Stimulated activated CD4-positive, alpha-beta T cell treated with anti-CD3 and anti-CD28 coated beads, Interleukin-15, amount 100 ng/mL, for 48 hours (primary cell): ENCODE results near the gene TGM5.
"Not testable (repeated sequence)": the region's sequence is repeated elsewhere in the genome, so short reads cannot be mapped to it uniquely, and the experiment has no call there.

ENCODE experiments used
- DNase-seq, 2 donors: peaks; one replicate each; pipeline ENCODE4 v3.0.0-alpha.2; 2020; ENCODE audit warnings: low read depth in 2 of 2

Gene TGM5

DNA sequence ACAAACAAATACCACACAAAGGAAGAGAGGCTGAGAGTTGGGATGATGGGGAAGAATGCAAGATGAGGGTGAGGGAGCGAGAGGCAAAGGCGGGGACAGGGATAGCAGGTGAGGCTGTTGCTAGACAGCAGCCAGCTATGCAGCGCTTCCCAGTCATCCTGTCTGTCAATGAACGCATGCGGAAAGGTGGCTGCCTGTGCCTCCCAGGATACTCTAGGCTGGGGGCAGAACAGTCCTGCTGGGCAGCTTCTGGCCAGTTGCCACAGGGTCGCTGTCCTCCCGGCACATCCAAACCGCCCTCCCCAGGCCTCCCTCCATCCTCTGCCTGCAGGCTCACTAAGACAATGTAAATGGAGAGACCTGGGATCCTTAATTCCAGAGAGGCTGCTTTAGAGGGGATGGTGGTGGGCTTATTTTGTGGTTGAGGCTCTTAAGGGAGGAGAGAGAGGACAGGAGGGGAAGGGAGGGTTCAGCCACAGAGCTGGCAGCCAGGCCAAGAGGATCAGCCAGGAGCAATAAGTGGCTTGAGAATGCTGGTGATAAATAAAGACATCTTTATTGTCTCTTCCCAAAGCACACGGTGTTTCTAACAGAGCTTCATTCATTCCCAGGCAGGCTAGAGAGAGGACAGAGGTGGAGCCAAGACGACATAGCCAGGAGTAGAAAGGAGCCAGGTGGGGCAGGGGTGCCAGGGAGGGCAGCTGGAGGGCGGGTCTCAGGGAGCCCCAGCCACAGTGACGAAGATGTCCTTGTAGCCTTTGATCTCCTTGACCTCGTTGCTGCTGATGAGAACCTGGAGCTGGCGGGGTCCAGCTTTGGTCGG lies 9.2 kb upstream of the TGM5 start:
- no peak for DNase-seq

DNA sequence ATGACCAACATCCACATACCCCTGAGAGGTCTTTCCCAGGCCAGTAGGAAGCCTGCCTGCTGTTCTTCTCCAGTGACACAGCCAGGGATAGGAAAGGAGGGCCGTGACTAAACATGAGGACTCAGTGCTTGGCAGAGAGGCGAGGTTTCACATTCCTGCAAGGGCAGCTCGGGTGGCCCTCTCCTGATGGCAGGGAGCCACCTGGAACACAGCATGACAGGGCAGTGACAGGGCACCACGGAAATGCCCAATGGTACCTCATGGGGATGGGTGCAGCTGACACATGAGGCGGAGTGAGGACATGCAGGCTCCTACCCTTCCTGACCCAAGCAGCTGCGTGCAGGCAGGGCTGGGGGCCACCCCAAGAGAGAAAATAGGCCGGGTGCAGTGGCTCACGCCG lies 7.4 kb upstream of the TGM5 start:
- no peak for DNase-seq

DNA sequence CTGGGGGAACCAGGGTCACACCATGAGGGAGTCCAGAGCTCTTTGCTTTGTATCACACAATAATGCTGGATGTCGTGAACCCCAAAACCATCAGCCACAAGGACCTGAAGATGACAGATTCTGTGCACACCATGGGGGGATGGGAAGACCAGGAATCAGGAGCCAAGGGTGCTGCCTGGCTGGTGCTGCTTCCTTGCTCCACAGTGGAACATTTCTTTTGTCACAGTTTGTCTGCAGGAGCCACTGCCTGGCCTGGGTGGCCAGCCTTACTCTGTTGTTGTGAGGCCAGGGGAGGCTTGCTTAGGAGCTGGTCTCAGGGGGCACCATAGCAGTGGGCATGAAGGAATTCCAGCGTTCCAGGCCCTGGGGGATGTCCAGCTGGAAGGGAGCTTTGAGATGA lies 6.5 kb upstream of the TGM5 start:
- no peak for DNase-seq

DNA sequence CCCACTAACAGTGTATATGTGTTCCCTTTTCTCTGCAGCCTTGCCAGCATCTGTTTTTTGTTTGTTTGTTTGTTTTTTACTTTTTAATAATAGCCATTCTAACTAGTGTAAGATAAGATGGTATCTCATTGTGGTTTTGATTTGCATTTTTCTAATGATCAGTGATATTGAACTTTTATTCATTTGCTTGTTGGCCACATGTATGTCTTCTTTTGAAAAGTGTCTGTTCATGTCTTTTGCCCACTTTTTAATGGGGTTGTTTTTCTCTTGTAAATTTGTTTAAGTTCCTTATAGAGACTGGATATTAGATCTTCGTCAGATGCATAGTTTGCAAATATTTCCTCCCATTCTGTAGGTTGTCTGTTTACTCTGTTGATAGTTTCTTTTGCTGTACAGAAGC lies 5.2 kb upstream of the TGM5 start:
- DNase-seq = not testable (repeated sequence)

DNA sequence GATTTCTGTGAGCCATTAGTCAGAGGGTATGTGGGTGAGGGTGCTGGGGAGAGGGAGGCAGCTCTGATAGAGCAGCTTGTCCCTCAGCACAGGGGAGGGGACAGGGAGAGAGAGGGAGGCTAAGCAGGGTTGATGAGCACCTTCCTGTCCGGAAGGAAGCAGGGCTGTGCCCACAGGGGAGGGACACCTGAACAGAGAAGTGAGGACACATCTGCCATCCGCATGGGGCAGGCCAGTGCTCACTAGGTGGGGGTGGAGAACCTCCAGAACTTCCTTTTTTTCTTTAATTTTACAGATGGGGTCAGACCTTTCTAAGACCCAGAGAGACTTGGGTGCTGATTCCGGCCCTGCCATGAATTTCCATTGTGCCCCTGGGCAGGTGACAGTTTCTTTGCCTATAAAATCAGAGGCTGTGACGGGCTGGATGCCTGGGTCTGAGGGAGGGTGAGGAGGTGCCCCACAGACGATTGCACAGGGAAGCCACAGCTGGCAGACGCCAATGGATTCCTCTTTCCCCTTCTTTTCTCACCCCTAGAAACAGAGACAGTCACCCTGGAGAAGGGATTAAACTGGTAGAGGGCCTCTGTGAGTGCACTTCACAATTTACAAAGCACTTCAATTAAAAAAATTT lies 4.1 kb upstream of the TGM5 start:
- DNase-seq = no peak

DNA sequence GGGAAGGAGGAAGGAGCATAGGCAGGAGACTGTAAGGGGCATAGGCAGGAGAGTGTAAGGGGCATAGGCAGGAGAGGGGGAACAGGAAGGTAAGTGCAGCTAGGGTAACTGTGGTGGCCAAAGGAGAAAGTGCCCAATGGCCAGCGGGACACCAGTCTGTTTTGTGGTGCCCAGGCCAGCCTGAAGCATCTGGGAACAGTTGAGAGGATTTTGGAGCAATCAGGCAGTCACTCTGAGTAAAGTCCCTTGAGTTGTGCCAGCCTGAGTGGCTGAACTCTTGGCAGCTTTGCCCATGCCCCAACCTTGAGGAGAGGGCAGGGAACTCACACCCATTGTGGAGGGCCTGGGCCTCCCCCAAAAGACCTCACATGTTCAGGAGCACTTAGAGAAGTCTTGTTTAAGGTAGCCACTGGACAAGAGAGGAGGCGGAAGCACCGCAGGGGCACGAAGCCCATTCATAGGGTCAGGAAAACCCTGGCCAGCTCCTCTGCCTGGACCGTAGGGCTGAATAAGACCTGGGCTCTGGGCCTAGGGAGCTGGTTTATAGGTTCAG lies 3.5 kb upstream of the TGM5 start:
- DNase-seq = no peak

DNA sequence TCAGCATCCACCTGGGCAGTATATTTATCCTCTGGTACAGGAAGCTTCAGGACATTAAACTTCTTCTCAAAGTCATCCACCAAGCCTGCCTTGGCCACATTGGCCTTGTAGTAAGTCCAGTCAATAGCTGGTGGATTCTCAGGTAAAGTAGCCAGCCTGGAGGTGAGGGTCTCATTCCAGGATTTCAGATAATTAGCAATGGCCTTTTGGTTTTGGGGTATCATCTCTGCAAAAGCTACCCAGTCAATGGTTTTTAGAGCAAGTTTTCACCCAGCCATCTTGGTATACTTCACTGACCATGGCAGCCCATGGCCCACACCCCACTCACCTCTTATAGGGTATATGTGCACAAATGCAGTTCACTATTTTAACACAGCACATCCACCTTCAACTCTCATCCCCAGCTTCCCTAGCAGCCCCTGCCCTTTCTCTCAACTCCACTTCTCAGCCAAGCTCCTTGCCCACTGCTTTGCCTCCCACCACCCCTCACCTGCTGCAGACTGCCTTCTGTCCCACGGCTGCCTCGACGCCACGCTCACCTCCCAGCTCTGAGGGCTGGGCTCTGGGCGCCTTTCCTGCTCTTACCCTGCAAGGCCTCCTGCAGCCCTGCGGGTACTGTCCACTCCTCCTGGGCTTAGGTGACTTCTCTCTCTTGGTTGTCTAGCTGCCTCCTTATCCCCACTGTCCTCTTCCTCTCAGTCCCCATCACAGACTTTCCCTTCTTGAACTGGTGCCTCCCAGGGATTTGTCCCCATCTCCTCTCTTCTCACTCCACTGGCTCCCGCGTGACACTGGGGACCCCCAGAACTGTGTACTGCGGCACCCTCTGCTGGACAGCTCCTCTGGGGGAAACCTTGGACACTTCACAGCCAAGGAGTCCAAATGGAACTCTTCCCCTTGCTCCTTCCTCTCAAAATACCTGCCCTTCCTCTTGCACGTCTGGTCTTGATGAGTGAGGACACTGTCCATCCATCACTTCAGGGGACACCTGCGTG lies 1.7 kb upstream of the TGM5 start:
- DNase-seq = no peak

DNA sequence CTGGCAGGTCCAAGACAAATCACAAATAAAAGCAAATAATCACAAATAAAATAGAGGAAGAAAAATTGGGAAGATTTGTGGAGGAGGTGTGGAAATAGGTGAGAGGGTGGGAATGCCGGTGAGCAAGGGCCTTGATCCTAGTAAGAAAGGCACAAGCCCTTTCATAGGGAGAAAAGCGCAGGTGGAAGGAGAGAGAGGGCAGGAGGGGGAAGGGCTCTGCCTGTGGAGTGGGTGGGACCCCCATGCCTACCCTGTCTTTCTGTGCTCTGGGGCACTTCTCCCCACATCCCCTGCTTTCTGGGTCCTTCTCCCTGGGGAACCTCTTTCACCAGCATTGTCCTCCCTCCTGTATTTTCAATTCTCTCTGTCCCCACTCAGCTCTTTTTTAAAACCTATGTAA lies 711 bp upstream of the TGM5 start:
- no peak for DNase-seq

DNA sequence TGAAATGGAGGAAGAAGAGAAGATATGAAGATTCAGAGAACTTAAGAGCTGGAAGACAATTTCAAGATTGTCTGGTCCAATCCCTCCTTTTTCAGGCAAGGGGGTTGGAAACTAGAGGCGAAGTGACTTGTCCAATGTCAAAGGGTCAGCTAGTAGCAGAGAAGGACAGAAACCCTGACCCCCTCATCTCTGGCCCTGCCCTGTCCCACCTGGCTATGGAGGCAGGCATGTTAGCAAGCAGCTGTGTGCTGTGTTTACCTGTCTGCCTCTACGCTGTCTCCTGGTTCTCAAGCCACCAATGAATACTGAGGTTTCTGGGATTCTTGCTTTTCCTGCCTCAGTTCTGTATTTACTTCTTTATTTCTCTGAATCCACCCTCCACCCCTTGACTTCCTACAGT lies 342 bp downstream of the TGM5 start:
- no peak for DNase-seq

DNA sequence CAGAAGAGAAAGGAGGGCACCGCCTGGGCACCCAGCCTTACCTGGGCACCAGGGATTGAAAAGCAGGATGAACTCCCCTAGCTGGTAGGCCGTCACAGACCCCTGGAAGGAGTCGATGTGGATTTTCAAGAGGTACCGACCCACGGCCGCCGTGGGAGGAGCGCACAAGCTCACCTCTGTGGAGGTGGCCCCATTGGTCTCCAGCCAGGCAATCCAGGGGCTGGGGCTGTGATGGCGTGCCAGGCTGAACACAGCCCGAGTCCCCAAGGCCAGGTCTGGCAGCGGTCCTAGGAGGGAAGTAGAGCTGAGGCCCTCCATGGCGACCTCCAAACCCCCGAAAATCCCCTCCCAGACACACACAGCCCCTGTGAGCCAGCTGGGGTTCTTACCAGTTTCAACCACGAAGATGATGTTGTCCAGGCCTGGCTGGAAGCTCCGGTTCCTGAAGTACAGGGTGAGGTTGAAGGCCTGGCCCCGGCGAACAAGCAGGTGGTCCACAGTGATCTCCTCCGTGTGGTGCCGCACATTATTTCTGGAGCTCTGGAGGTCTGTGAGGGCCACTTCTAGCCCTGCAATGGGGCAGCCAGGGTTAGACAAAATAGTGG lies 6.6 kb downstream of the TGM5 start:
- no peak for DNase-seq

DNA sequence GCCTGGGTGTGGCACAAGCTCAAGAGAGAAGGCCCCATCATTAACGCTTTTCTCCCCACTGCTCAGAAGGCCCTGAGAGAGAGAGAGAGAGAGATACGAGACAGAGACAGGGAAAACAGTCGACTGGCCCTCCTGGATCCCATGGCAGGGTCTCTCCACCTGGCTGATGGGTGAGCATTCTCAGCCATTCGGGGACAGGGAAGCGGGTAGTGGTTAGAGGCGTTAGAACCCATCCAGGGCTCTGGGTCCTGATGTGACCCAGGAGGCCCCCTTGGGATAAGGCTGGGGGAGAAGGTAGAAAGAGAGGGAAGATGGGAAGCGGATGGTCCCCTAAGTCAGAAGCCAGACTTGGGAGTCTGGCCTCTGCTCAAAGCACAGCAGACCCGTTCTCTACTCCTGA lies 7.9 kb downstream of the TGM5 start:
- DNase-seq = no peak

DNA sequence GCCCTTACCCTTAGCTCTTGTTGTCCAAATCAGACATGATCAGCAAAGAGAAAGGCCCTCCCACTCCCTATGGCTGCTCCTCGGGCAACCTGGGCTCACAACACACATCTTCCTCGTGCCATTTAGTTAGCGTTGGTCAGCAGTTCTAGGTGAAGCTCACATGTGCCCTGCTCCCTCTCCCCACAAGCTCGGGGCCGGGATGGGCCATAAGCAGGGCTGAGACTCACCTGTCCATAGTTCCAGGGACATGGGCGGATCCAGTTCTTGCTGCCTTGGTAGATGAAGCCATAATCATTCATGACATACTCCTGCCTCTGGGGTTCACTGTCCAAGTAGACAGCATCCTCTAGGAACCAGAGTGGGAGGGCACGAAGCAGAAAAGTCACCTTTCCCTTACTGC lies 10.4 kb downstream of the TGM5 start:
- no peak for DNase-seq

DNA sequence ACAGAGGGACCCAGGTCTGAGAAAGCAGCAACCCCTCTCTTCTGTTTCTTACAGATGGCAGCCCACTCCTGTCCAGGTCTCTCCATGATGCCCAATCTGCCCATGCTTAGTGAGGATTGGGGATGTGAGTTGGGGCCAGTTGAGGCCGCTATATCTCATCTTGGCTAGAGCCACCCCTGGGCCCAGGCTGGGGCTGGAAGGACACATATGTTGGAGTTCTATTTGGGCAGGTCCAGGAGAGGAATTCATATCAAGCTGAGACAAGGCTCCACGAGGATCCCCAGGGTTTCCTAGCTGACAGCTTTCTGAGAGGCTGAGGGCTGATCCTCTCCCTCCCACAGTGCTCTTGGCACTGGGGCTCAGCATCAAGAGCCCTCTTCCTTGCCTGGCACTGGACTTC lies 11.4 kb downstream of the TGM5 start:
- no peak for DNase-seq

DNA sequence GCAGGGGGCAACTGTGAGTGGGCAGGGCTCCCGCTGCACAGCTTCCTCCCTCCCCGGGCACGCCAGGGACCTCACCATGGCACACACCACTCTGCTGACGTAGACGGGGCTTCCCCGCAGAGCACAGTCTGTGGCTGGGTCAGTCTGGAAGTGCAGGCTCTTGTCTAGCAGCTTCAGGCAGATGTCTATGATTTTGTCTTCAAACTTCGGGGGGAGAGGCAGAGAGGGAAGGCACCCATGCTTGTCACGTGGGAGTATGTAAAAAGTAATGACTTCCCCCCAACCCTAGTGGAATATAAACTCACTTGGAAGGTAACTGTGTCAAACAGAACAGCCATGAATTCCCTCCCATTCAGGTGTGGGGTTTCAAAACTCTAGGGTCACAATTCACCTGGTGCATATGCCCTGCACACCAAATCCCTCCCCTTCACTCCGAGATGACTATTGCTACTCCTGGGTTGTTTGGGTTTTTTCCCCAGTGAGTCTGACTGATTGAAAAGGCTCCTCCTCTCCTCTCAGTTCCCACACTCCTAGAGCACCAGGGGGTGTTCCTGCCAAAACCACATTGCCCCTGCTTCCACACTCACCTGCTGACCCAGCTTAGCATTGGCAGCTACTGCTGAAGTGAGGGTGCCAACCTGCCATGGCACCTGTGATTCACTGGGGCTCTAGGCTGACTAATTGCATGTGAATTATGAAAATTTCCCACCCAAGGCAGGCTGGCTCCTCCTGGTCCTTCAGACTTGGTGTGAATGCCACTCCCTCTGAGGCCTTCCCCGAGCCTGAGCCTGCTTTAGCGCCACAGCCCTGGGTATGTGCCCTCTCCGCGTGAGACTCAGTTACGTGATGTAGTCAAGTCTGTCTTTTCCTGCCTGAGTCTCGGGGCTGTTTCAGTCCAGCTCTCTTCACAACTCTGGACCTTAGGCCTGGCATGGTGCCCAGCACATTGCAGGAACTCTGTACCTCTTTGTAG lies 13.0 kb downstream of the TGM5 start:
- peak; percentile 8 to 11 for DNase-seq

DNA sequence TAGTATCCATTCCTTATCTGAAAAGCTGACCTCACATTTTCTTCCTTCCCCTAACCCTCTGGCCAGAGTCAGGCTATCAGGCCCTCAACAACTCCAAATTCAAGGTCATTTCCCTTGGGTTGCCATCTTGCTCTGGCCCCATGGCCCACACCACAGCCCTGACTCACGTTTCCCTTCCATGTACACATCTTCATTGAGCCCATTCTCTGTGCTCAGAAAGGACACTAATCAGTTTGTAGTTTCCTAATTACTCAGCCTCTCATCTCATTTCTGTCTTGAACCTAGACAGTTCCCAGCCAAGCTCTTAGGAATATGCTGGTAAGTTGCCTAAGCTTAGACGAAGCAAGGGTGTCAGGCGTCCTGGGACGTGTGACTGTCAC lies 14.9 kb downstream of the TGM5 start:
- peak in 1 of 2 donors; percentile 15 for DNase-seq

DNA sequence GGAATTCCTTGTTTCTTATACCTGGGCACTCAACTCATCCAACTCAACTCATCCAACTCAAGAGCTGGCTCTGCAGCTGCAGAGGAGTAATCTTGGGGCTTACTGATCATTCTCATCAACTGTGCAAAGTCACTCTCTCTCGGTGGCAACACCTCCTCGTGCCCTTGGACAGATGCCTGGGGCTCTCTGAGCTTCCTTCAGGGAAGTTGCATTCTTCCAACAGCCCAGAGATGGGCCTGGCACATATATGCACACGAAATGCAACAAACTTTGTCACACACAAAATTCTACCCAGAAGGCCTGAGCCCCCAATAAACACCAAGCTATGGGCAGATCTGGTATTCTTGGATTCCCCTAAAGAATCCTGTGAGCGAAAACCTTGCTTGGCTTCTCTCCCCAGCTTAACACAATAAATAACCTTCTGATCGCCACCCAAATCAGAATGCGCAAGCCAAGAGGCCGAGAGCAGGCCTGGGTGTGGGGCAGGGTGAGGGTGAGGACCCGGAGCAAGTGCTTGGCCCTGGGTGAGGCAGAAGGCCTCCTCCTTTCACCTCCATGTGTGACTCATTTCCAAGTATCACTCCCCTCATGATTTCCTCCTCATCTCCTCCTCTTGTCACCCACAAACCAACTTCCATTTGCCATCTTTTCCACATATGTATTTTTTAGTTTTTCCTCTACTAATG lies 15.4 kb downstream of the TGM5 start:
- no peak for DNase-seq

DNA sequence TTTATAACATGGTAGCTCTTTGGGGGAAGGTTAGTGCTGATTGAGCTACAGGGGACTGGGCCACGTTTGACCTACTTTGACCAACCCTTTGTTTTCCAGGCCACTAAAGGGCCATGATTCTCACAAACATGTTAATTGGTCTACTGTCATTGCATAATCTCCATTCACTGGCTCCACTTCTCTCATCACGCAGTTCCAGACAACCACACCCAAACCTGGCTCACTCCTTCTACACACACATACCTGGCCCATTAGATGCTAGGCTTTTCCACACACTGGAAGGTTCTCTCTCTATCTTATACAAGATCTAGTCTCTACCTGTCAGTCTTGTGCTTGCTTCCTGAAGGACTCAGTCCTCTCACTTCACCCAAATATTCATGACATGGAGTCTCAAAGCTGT lies 15.9 kb downstream of the TGM5 start:
- DNase-seq = no peak

DNA sequence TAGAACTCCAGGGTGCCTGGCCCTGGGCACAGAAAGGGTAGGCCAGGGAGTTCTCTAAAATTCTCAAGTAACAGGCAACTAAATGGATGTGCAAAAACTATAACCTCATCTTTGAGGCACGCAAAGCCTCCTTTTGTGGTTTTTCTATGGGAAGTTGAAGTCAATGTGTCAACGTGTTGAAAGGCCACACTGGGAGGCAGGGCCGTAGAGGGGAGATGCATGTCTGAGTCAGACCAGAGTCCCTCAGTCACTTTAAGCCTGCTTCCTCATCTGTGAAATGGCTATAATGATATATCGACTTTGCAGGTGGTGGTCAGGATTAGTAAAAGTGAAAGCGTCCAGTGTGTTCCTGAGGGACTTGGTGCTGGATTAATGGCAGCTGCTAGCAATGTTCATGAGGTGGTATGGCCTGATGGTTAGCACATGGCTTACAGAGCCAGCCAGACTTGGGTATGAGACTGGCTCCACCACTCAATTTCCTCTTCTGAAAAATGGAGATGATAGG lies 17.0 kb downstream of the TGM5 start:
- no peak for DNase-seq

DNA sequence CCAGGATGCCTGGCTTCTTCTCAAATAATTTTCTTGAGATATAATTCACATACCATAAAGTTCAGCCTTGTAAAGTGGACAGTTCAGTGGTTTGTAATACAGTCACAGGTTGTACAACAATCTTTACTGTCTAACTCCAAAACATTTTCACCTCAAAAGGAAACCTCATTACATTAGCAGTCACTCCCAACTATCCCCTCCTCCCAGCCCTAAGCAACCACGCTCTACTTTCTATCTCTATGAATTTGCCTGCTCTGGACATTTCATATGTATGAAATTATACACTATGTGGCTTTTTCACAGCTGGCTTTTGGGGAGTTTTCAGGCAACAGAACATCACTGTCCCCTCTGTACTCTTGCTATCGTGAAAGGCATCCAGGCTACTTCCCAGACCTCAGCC lies 17.5 kb downstream of the TGM5 start:
- no peak for DNase-seq
